WTC11 (cell line): ENCODE measurements around the gene ISM1. TPM values are rescaled to one million over a fixed set of nuclear protein-coding genes. Genes with fewer than 3 reads are reported as not detected.

Source experiments
- ATAC-seq: fragments of 200-7000 bp; cut with Tn5 transposase; 2 replicates; pipeline ENCODE4 v1.10.0; 2021; ENCODE audit warnings: mild to moderate bottlenecking, moderate library complexity
- CTCF ChIA-PET: fragments of 300-600 bp; sonication (Branson Sonifier 250); formaldehyde crosslinking; loops from one replicate; lab custom pipeline; 2021; ENCODE audit warnings: antibody characterized with exemption; lab: Charles Lee
- POLR2A ChIA-PET: fragments of 350-600 bp; sonication (Branson Sonifier 250); formaldehyde crosslinking; loops from one replicate; lab custom pipeline; 2021; ENCODE audit warnings: antibody characterized with exemption; lab: Charles Lee
- DNase-seq: peaks from one replicate; pipeline ENCODE4 v3.0.0; 2021; ENCODE audit warnings: low spot score
- H3K27ac Mint-ChIP-seq: 2 replicates; pipeline ENCODE4 v1.8.0; 2021; ENCODE audit warnings: mixed read lengths
- H3K27me3 Mint-ChIP-seq: 2 replicates; pipeline ENCODE4 v1.8.0; 2021; ENCODE audit warnings: low read depth, mild to moderate bottlenecking, moderate library complexity, mixed read lengths
- H3K36me3 Mint-ChIP-seq: 2 replicates; pipeline ENCODE4 v1.8.0; 2021; ENCODE audit warnings: mixed read lengths
- H3K4me1 Mint-ChIP-seq: 2 replicates; pipeline ENCODE4 v1.8.0; 2022; ENCODE audit warnings: mixed read lengths
- H3K4me3 Mint-ChIP-seq: 2 replicates; pipeline ENCODE4 v1.8.0; 2021; ENCODE audit warnings: mild to moderate bottlenecking, moderate library complexity, mixed read lengths
- H3K9me3 Mint-ChIP-seq: 2 replicates; pipeline ENCODE4 v1.8.0; 2021; ENCODE audit warnings: mixed read lengths
- ATF3 ChIP-seq: sonication (generic); formaldehyde crosslinking; conservative IDR thresholded peaks from 2 replicates; pipeline ENCODE4 v1.8.1; 2022; ENCODE audit warnings: mild to moderate bottlenecking, missing genetic modification reagents
- CDX4 ChIP-seq: fragments of 250-450 bp; sonication (Bioruptor Pico); IDR thresholded peaks from 2 replicates; pipeline ENCODE4 v1.9.0; 2021; ENCODE audit warnings: moderate library complexity, mild to moderate bottlenecking, inconsistent platforms, borderline replicate concordance
- CTCF ChIP-seq: fragments of 200-600 bp; IDR thresholded peaks from 2 replicates; pipeline ENCODE4 v1.8.0; 2022; ENCODE audit warnings: antibody characterized with exemption
- E2F4 ChIP-seq: sonication (generic); formaldehyde crosslinking; IDR thresholded peaks from 2 replicates; pipeline ENCODE4 v1.8.1; 2022; ENCODE audit warnings: low read depth, mild to moderate bottlenecking, moderate library complexity, missing genetic modification reagents, borderline replicate concordance
- ELF4 ChIP-seq: sonication (generic); formaldehyde crosslinking; IDR thresholded peaks from 2 replicates; pipeline ENCODE4 v1.8.1; 2022; ENCODE audit warnings: low read depth, mild to moderate bottlenecking, moderate library complexity, missing genetic modification reagents
- ESRRA ChIP-seq: sonication (generic); formaldehyde crosslinking; IDR thresholded peaks from 2 replicates; pipeline ENCODE4 v1.8.1; 2022; ENCODE audit warnings: mild to moderate bottlenecking, missing genetic modification reagents, borderline replicate concordance
- FOXK1 ChIP-seq: sonication (generic); formaldehyde crosslinking; IDR thresholded peaks from 2 replicates; pipeline ENCODE4 v1.8.0; 2022; ENCODE audit warnings: mild to moderate bottlenecking, moderate library complexity, missing genetic modification reagents
- HMGA2 ChIP-seq: fragments of 250-450 bp; sonication (Bioruptor Pico); IDR thresholded peaks from 2 replicates; pipeline ENCODE4 v1.4.0; 2021; ENCODE audit warnings: mild to moderate bottlenecking, moderate library complexity
- KAT7 ChIP-seq: sonication (generic); formaldehyde crosslinking; IDR thresholded peaks from 2 replicates; pipeline ENCODE4 v1.8.1; 2023; ENCODE audit warnings: missing genetic modification reagents, mild to moderate bottlenecking, borderline replicate concordance
- MAX ChIP-seq: sonication (generic); formaldehyde crosslinking; IDR thresholded peaks from 2 replicates; pipeline ENCODE4 v1.8.0; 2022; ENCODE audit warnings: mild to moderate bottlenecking, missing genetic modification reagents
- NFYB ChIP-seq: sonication (generic); formaldehyde crosslinking; conservative IDR thresholded peaks from 2 replicates; pipeline ENCODE4 v1.8.0; 2022; ENCODE audit warnings: low read depth, missing genetic modification reagents
- PRRX2 ChIP-seq: fragments of 250-450 bp; sonication (Bioruptor Pico); IDR thresholded peaks from 2 replicates; pipeline ENCODE4 v1.8.0; 2021; ENCODE audit warnings: mild to moderate bottlenecking
- SMAD3 ChIP-seq: sonication (generic); formaldehyde crosslinking; IDR thresholded peaks from 2 replicates; pipeline ENCODE4 v1.8.0; 2022; ENCODE audit warnings: missing genetic modification reagents, mild to moderate bottlenecking, borderline replicate concordance
- TEAD4 ChIP-seq: sonication (generic); formaldehyde crosslinking; IDR thresholded peaks from 2 replicates; pipeline ENCODE4 v1.8.0; 2022; ENCODE audit warnings: mild to moderate bottlenecking, missing genetic modification reagents
- TP53 ChIP-seq: sonication (generic); formaldehyde crosslinking; IDR thresholded peaks from 2 replicates; pipeline ENCODE4 v1.8.1; 2023; ENCODE audit warnings: mild to moderate bottlenecking, missing genetic modification reagents
- USF2 ChIP-seq: sonication (generic); formaldehyde crosslinking; IDR thresholded peaks from 2 replicates; pipeline ENCODE4 v1.8.1; 2023; ENCODE audit warnings: mild to moderate bottlenecking, missing genetic modification reagents, moderate library complexity
- ZBTB21 ChIP-seq: sonication (generic); formaldehyde crosslinking; IDR thresholded peaks from 2 replicates; pipeline ENCODE4 v1.8.1; 2023; ENCODE audit warnings: mild to moderate bottlenecking, missing genetic modification reagents, borderline replicate concordance
- ZBTB43 ChIP-seq: sonication (generic); formaldehyde crosslinking; IDR thresholded peaks from 2 replicates; pipeline ENCODE4 v1.8.1; 2023; ENCODE audit warnings: mild to moderate bottlenecking, missing genetic modification reagents
- ZNF219 ChIP-seq: sonication (generic); formaldehyde crosslinking; IDR thresholded peaks from 2 replicates; pipeline ENCODE4 v1.8.0; 2023; ENCODE audit warnings: missing genetic modification reagents, mild to moderate bottlenecking, borderline replicate concordance
- ZNF317 ChIP-seq: sonication (generic); formaldehyde crosslinking; IDR thresholded peaks from 2 replicates; pipeline ENCODE4 v1.8.1; 2023; ENCODE audit warnings: low read depth, mild to moderate bottlenecking, moderate library complexity, missing genetic modification reagents, borderline replicate concordance
- ZNF396 ChIP-seq: fragments of 250-450 bp; sonication (Bioruptor Pico); IDR thresholded peaks from 2 replicates; pipeline ENCODE4 v1.8.0; 2021; ENCODE audit warnings: mild to moderate bottlenecking, moderate library complexity, borderline replicate concordance
- ZNF423 ChIP-seq: fragments of 250-450 bp; sonication (Bioruptor Pico); IDR thresholded peaks from 2 replicates; pipeline ENCODE4 v2.1.2; 2022; ENCODE audit warnings: mild to moderate bottlenecking, moderate library complexity
- ZNF671 ChIP-seq: fragments of 250-450 bp; sonication (Bioruptor Pico); IDR thresholded peaks from 2 replicates; pipeline ENCODE4 v1.8.0; 2021; ENCODE audit warnings: mild to moderate bottlenecking
- total RNA-seq: library from RNA; stranded (reverse); gene quantifications from 3 replicates; pipeline ENCODE4 v1.2.3, GENCODE V29; 2021

ISM1 gene
- total RNA-seq, 1 experiment from 2014 or later, result 0.52 TPM

GRCh38 chr20:13322621-13323020 is 101.5 kb downstream of the ISM1 start:
- POLR2A ChIA-PET, result no interaction called here
- no peak for ATAC-seq
- Mint-ChIP-seq H3K4me1 (peaks cover 29% of the 10 kb centered on the region), H3K9me3 (peaks cover 27% of the 10 kb centered on the region), H3K27ac (no peak overlapping the region), H3K4me3 (no peak overlapping the region), H3K27me3 (no peaks in the 10 kb centered on the region; the same call in 1 of the 2 replicates), H3K36me3 (peaks cover 9% of the 10 kb centered on the region)
- TF ChIP-seq PRRX2 (CRISPR knock-in tag) (no peak), ESRRA (CRISPR knock-in tag) (no peak), ELF4 (CRISPR knock-in tag) (no peak), ZNF671 (CRISPR knock-in tag) (no peak), USF2 (CRISPR knock-in tag) (no peak), ZNF423 (CRISPR knock-in tag) (no peak), NFYB (CRISPR knock-in tag) (no peak), HMGA2 (CRISPR knock-in tag) (no peak), ZNF317 (CRISPR knock-in tag) (no peak), ZNF396 (CRISPR knock-in tag) (no peak), FOXK1 (CRISPR knock-in tag) (no peak), E2F4 (CRISPR knock-in tag) (no peak), ZBTB21 (CRISPR knock-in tag) (no peak), SMAD3 (CRISPR knock-in tag) (no peak), TEAD4 (CRISPR knock-in tag) (no peak), ZNF219 (CRISPR knock-in tag) (no peak), MAX (no peak), KAT7 (CRISPR knock-in tag) (no peak)
- no peak for DNase-seq
- CTCF ChIA-PET, result interaction anchor here (1.0 to 4.7 kb wide), 3 partner anchors 20 to 223 kb away, joined by 4 to 153 read pairs (median 19); no protein-coding TSS in a partner anchor

- peak; percentile 99 for ATAC-seq
- peaks cover 23% of the 10 kb centered on the region for H3K9me3 Mint-ChIP-seq
- peak; percentile 78 for DNase-seq
- H3K27me3 Mint-ChIP-seq, result no peaks in the 10 kb centered on the region; the same call in 1 of the 2 replicates
- TF ChIP-seq ZBTB21 (CRISPR knock-in tag) (no peak), ATF3 (no peak), CDX4 (CRISPR knock-in tag) (no peak), ZBTB43 (CRISPR knock-in tag) (no peak), TP53 (CRISPR knock-in tag) (no peak), CTCF (peak; percentile 35; the same call in 1 of the 2 replicates)
- TF ChIP-seq, all 79 proteins: peak for 1
- ChIA-PET POLR2A (no interaction called here), CTCF (interaction anchor here (0.5 to 4.7 kb wide), 36 partner anchors 9 to 447 kb away, joined by 3 to 153 read pairs (median 4); no protein-coding TSS in a partner anchor)
- H3K4me1 Mint-ChIP-seq, result peaks cover 29% of the 10 kb centered on the region
- peaks cover 10% of the 10 kb centered on the region for H3K36me3 Mint-ChIP-seq
- H3K4me3 Mint-ChIP-seq, result no peak overlapping the region
- no peak overlapping the region for H3K27ac Mint-ChIP-seq
Measured at GRCh38 chr20:13325033-13325432, 104.0 kb downstream of the ISM1 start.
